H1 (cell line): ENCODE measurements around the gene MACF1. TPM values are rescaled to one million over a fixed set of nuclear protein-coding genes. Genes with fewer than 3 reads are reported as not detected.

Source experiments
- CTCF ChIA-PET: fragments of 300-600 bp; sonication (Branson Sonifier 250); formaldehyde crosslinking; loops from one replicate; lab custom pipeline; 2021; ENCODE audit not compliant: partially characterized antibody; lab: Charles Lee
- POLR2A ChIA-PET: fragments of 300-600 bp; sonication (Branson Sonifier 250); formaldehyde crosslinking; loops from one replicate; lab custom pipeline; 2021; ENCODE audit warnings: inconsistent platforms; ENCODE audit not compliant: partially characterized antibody; lab: Charles Lee
- DNase-seq, 2 experiments: peaks; one replicate each; pipeline versions ENCODE4 v3.0.0 to v3.0.0-alpha.2; 2010 to 2022; ENCODE audit warnings: low spot score in 2 of 2, low read depth in 1 of 2, mixed read lengths in 1 of 2
- FAIRE-seq: peaks from 2 replicates; lab custom pipeline; 2011; peaks lifted over from hg19 to GRCh38; lab: Jason Lieb, UNC
- H2AFZ ChIP-seq: 2 replicates; pipeline ENCODE4 v1.8.1; 2012; ENCODE audit warnings: low read length, inconsistent platforms
- H2AK5ac ChIP-seq: 2 replicates; pipeline ENCODE4 v1.6.1; 2013; ENCODE audit warnings: low read depth, low read length
- H2BK120ac ChIP-seq: replicated peaks from 2 replicates; pipeline ENCODE3; 2013; ENCODE audit warnings: low read depth, low read length, inconsistent platforms
- H2BK12ac ChIP-seq: 2 replicates; pipeline ENCODE4 v1.6.1; 2013; ENCODE audit warnings: low read depth, low read length
- H2BK15ac ChIP-seq: 2 replicates; pipeline ENCODE4 v1.6.1; 2013; ENCODE audit warnings: low read length
- H2BK20ac ChIP-seq: 2 replicates; pipeline ENCODE4 v1.6.1; 2013; ENCODE audit warnings: low read length
- H2BK5ac ChIP-seq: 2 replicates; pipeline ENCODE4 v1.6.1; 2013; ENCODE audit warnings: low read depth, low read length
- H3K14ac ChIP-seq: 2 replicates; pipeline ENCODE4 v1.6.1; 2013; ENCODE audit warnings: inconsistent platforms; ENCODE audit not compliant: insufficient read length
- H3K18ac ChIP-seq: 2 replicates; pipeline ENCODE4 v1.6.1; 2013; ENCODE audit warnings: low read length; ENCODE audit errors: extremely low read depth
- H3K23ac ChIP-seq: 2 replicates; pipeline ENCODE4 v1.6.1; 2013; ENCODE audit warnings: inconsistent platforms; ENCODE audit not compliant: insufficient read length
- H3K23me2 ChIP-seq: 2 replicates; pipeline ENCODE4 v1.6.1; 2013; ENCODE audit warnings: low read depth, low read length
- H3K27ac ChIP-seq: 2 replicates; pipeline ENCODE4 v1.6.1; 2011; ENCODE audit warnings: low read depth, low read length, inconsistent platforms
- H3K27me3 ChIP-seq, 4 experiments: replicated peaks in 1 of 4; 1 replicate in 1 of 4; 2 replicates in 3 of 4; pipeline versions ENCODE4 v1.6.1 to v1.8.1; 2011 to 2013; ENCODE audit warnings: low read length in 3 of 4, mild to moderate bottlenecking in 3 of 4, inconsistent platforms in 2 of 4, mixed read lengths in 2 of 4, moderate library complexity in 1 of 4; ENCODE audit not compliant: control insufficient read depth in 3 of 4, insufficient read depth in 3 of 4; ENCODE audit errors: extremely low read depth in 1 of 4
- H3K36me3 ChIP-seq, 4 experiments: 2 replicates each; pipeline versions ENCODE4 v1.6.1 to v1.8.1; 2011 to 2013; ENCODE audit warnings: mild to moderate bottlenecking in 4 of 4, low read length in 3 of 4, moderate library complexity in 2 of 4, control low read depth in 1 of 4, inconsistent platforms in 1 of 4; ENCODE audit not compliant: insufficient read depth in 4 of 4, control insufficient read depth in 2 of 4
- H3K4ac ChIP-seq: replicated peaks from 2 replicates; pipeline ENCODE3; 2013; ENCODE audit warnings: low read length, low read depth, mixed read lengths, inconsistent platforms; ENCODE audit not compliant: insufficient read length
- H3K4me1 ChIP-seq, 4 experiments: replicated peaks in 1 of 4; 1 replicate in 1 of 4; 2 replicates in 3 of 4; pipeline versions ENCODE4 v1.6.1 to v1.8.1; 2011 to 2013; ENCODE audit warnings: low read length in 3 of 4, inconsistent platforms in 2 of 4, mixed read lengths in 1 of 4; ENCODE audit not compliant: insufficient read depth in 4 of 4, control insufficient read depth in 3 of 4
- H3K4me2 ChIP-seq, 2 experiments: 2 replicates each; pipeline versions ENCODE4 v1.6.1 to v1.8.1; 2011 to 2013; ENCODE audit warnings: low read depth in 2 of 2, low read length in 2 of 2, control low read depth in 1 of 2, inconsistent platforms in 1 of 2, mild to moderate bottlenecking in 1 of 2; ENCODE audit not compliant: insufficient read depth in 1 of 2
- H3K4me3 ChIP-seq, 4 experiments: fragments of 200-600, 300-600 bp in 1 of 4; sonication (generic), shearing (Covaris generic), sonication (Bioruptor Twin) in 1 of 4; 2 replicates each; pipeline versions ENCODE4 v1.5.1 to v1.8.1; 2011 to 2016; ENCODE audit warnings: low read length in 4 of 4, low read depth in 3 of 4, control low read depth in 2 of 4, inconsistent platforms in 2 of 4, mild to moderate bottlenecking in 2 of 4, mixed read lengths in 1 of 4, moderate library complexity in 1 of 4; ENCODE audit not compliant: insufficient read depth in 2 of 4; ENCODE audit errors: extremely low read depth in 1 of 4
- H3K56ac ChIP-seq: replicated peaks from 2 replicates; pipeline ENCODE3; 2013; ENCODE audit warnings: low read depth, mild to moderate bottlenecking, mixed read lengths, low read length, inconsistent platforms; ENCODE audit not compliant: insufficient read length
- H3K79me1 ChIP-seq: 2 replicates; pipeline ENCODE4 v1.6.1; 2013; ENCODE audit warnings: low read depth, low read length, control low read depth
- H3K79me2 ChIP-seq, 2 experiments: 2 replicates each; pipeline versions ENCODE4 v1.6.1 to v1.8.1; 2012 to 2013; ENCODE audit warnings: low read length in 2 of 2, mild to moderate bottlenecking in 2 of 2, inconsistent platforms in 1 of 2; ENCODE audit not compliant: insufficient read depth in 2 of 2, control insufficient read depth in 1 of 2
- H3K9ac ChIP-seq, 4 experiments: replicated peaks in 1 of 4; 1 replicate in 1 of 4; 2 replicates in 3 of 4; pipeline versions ENCODE4 v1.6.1 to v1.8.1; 2011 to 2013; ENCODE audit warnings: low read depth in 3 of 4, low read length in 3 of 4, control low read depth in 2 of 4, mild to moderate bottlenecking in 2 of 4, moderate library complexity in 2 of 4, inconsistent platforms in 1 of 4; ENCODE audit errors: extremely low read depth in 1 of 4
- H3K9me3 ChIP-seq, 2 experiments: 2 replicates each; pipeline versions ENCODE4 v1.6.1 to v1.8.1; 2012 to 2013; ENCODE audit warnings: mild to moderate bottlenecking in 2 of 2, moderate library complexity in 2 of 2, control low read depth in 1 of 2, inconsistent platforms in 1 of 2, low read depth in 1 of 2, low read length in 1 of 2, mixed read lengths in 1 of 2; ENCODE audit not compliant: insufficient read depth in 2 of 2
- H4K20me1 ChIP-seq, 2 experiments: replicated peaks in 1 of 2; 2 replicates each; pipeline versions ENCODE3 to v1.8.1; 2011 to 2013; ENCODE audit warnings: inconsistent platforms in 2 of 2, low read length in 2 of 2, mild to moderate bottlenecking in 1 of 2; ENCODE audit not compliant: insufficient read depth in 2 of 2, control insufficient read depth in 1 of 2
- H4K5ac ChIP-seq: 2 replicates; pipeline ENCODE4 v1.6.1; 2013; ENCODE audit warnings: low read length, low read depth, mixed read lengths, inconsistent platforms; ENCODE audit not compliant: insufficient read length
- H4K8ac ChIP-seq: 2 replicates; pipeline ENCODE4 v1.8.0; 2013; ENCODE audit warnings: mild to moderate bottlenecking, moderate library complexity, low read length, inconsistent platforms; ENCODE audit not compliant: insufficient read depth; ENCODE audit errors: extremely low read depth
- H4K91ac ChIP-seq: replicated peaks from 2 replicates; pipeline ENCODE3; 2013; ENCODE audit warnings: low read length, mixed read lengths, inconsistent platforms; ENCODE audit not compliant: insufficient read length
- ASH2L ChIP-seq: fragments of 200-600, 300-600 bp; sonication (generic); IDR thresholded peaks from one replicate; pipeline ENCODE4 v1.7.1; 2017; ENCODE audit warnings: low read length
- BCL11A ChIP-seq, 2 experiments: IDR thresholded peaks; one replicate each; pipeline ENCODE4 v1.6.1; 2011; ENCODE audit warnings: low read depth in 2 of 2, low read length in 2 of 2, mild to moderate bottlenecking in 2 of 2
- CBX5 ChIP-seq: fragments of 300-800, 300-1000 bp; sonication (generic); IDR thresholded peaks from 2 replicates; pipeline ENCODE4 v1.7.1; 2016; ENCODE audit warnings: antibody characterized with exemption, low read length, low read depth
- CEBPB ChIP-seq: IDR thresholded peaks from 2 replicates; pipeline ENCODE4 v1.6.1; 2012; ENCODE audit warnings: low read depth, low read length
- JUN ChIP-seq: IDR thresholded peaks from 2 replicates; pipeline ENCODE4 v1.6.1; 2011; ENCODE audit warnings: low read depth, mild to moderate bottlenecking, improper control_type of control experiment, low read length
- NANOG ChIP-seq: IDR thresholded peaks from 2 replicates; pipeline ENCODE4 v1.6.1; 2011; ENCODE audit warnings: low read length, low read depth, mild to moderate bottlenecking, inconsistent platforms; ENCODE audit not compliant: insufficient read depth, poor library complexity, severe bottlenecking
- SP1 ChIP-seq: IDR thresholded peaks from 2 replicates; pipeline ENCODE4 v1.6.1; 2011; ENCODE audit warnings: low read depth, low read length
- TAF1 ChIP-seq: IDR thresholded peaks from 2 replicates; pipeline ENCODE4 v1.6.1; 2011; ENCODE audit warnings: mild to moderate bottlenecking, low read depth, low read length
- TAF7 ChIP-seq: optimal IDR thresholded peaks from 2 replicates; pipeline ENCODE3; 2011; ENCODE audit warnings: low read depth, mild to moderate bottlenecking, inconsistent platforms, low read length, moderate library complexity, borderline replicate concordance
- TBP ChIP-seq: IDR thresholded peaks from 2 replicates; pipeline ENCODE4 v1.6.1; 2011; ENCODE audit warnings: low read depth, low read length, improper control_type of control experiment
- USF2 ChIP-seq: IDR thresholded peaks from 2 replicates; pipeline ENCODE4 v1.6.1; 2011; ENCODE audit warnings: low read length, improper control_type of control experiment
- ZNF274 ChIP-seq: IDR thresholded peaks from 2 replicates; pipeline ENCODE4 v1.7.0; 2012; ENCODE audit warnings: low read length, borderline replicate concordance; ENCODE audit errors: extremely low read depth
- WGBS, 2 experiments: shearing (Covaris generic) in 1 of 2; methylation state at CpG; one replicate each; pipeline versions ENCODE4 v1.1.6 to v1.1.7; 2013 to 2015; ENCODE audit warnings: low lambda C conversion rate in 2 of 2, mixed read lengths in 2 of 2, inconsistent platforms in 1 of 2, low coverage in 1 of 2, missing lambda C conversion rate in 1 of 2; ENCODE audit not compliant: insufficient replicate concordance in 2 of 2, insufficient coverage in 1 of 2, insufficient read length in 1 of 2; ENCODE audit errors: extremely low coverage in 1 of 2, missing lambda C conversion rate in 1 of 2; 5-methylcytosine and 5-hydroxymethylcytosine counted together
- polyA plus RNA-seq, 7 experiments: library from polyadenylated mRNA; depleted of rRNA in 3 of 7; stranded (reverse) in 5 of 7; unstranded in 2 of 7; fragments of >200 nt in 5 of 7; fragments of 200-250 nt in 2 of 7; gene quantifications; 1 replicate in 5 of 7; 2 replicates in 1 of 7; 4 replicates in 1 of 7; pipeline versions ENCODE4 v1.2.1 to v1.2.3, GENCODE V29; 2011 to 2013; ENCODE audit warnings: missing spikeins in 2 of 7, mixed read lengths in 2 of 7
- total RNA-seq: library from RNA; stranded (reverse); fragmentation: NEBNext Ultra II Directional; extraction: Animal tissue kit (Norgen Biotek cat#: 25700); gene quantifications from 2 replicates; pipeline ENCODE4 v1.2.1, GENCODE V29; 2021

The MACF1 gene
- total and polyA plus RNA-seq, 2 of the 8 experiments (the other 6 are each of a cell fraction or from before 2014, with no cell fraction given) = 59.8 to 285 TPM

GRCh38 chr1:39392851-39393573 is 188.5 kb downstream of the MACF1 start:
- peaks cover 0 to 56% of the 10 kb centered on the region in 2 experiments; a peak in 2 of 4 replicates for H3K79me2 ChIP-seq
- WGBS, 2 experiments = 80% methylated on average over 4 of the region's 4 CpGs; no CpG with 5 or more reads in 1 of the 2 experiments
- no peak for TF ChIP-seq TAF7
- TF ChIP-seq BCL11A (IDR thresholded peaks at IDR 0.05; ENCODE audit: low read depth in 2 of 2, low read length in 2 of 2) = no peak
- no peak for TF ChIP-seq TAF1
- no peak for TF ChIP-seq ZNF274
- no peak for TF ChIP-seq ASH2L
- TF ChIP-seq NANOG = no peak
- no peak for TF ChIP-seq TBP
- TF ChIP-seq CEBPB = no peak
- no peak for TF ChIP-seq SP1
- TF ChIP-seq USF2 = no peak
- TF ChIP-seq CBX5 = no peak
- TF ChIP-seq JUN = no peak

More at GRCh38 chr1:39392851-39393573, 188.5 kb downstream of the MACF1 start:
- no peaks in the 10 kb centered on the region for H3K9me3 ChIP-seq
- H4K20me1 ChIP-seq = peaks cover 0 to 2% of the 10 kb centered on the region in 2 experiments
- H3K9ac ChIP-seq = no peak overlapping the region
- DNase-seq = no peak
- no peak overlapping the region for H3K18ac ChIP-seq
- no peak overlapping the region for H2AFZ ChIP-seq
- ChIA-PET CTCF (interaction anchor here (1.8 kb wide), 1 partner anchor 18 kb away, joined by 10 read pairs; no protein-coding TSS in a partner anchor), POLR2A (no interaction called here)
- H4K5ac ChIP-seq = no peak overlapping the region
- H2BK12ac ChIP-seq = no peak overlapping the region
- H3K56ac ChIP-seq = no peak overlapping the region
- no peaks in the 10 kb centered on the region; the same call in 1 of the 2 replicates for H3K23me2 ChIP-seq
- no peak overlapping the region for H2BK20ac ChIP-seq
- no peak overlapping the region for H4K8ac ChIP-seq
- no peak overlapping the region for H3K4me3 ChIP-seq
- H3K79me1 ChIP-seq = peaks cover 7% of the 10 kb centered on the region; the same call in 1 of the 2 replicates
- no peak overlapping the region for H3K23ac ChIP-seq
- no peak overlapping the region for H2BK5ac ChIP-seq
- peaks cover 3 to 14% (median 8%) of the 10 kb centered on the region in 4 experiments; a peak in 5 of 7 replicates for H3K4me1 ChIP-seq
- no peaks in the 10 kb centered on the region for H3K27me3 ChIP-seq
- no peak overlapping the region for H2AK5ac ChIP-seq
- H3K36me3 ChIP-seq = peaks cover 6 to 19% (median 14%) of the 10 kb centered on the region in 4 experiments
- H4K91ac ChIP-seq = no peak overlapping the region
- H3K14ac ChIP-seq = no peak overlapping the region
- H3K4me2 ChIP-seq = no peak overlapping the region; a peak in 1 of 4 replicates
- no peak overlapping the region for H2BK120ac ChIP-seq
- H3K4ac ChIP-seq = no peak overlapping the region
- FAIRE-seq = no peak
- no peak overlapping the region for H3K27ac ChIP-seq
- H2BK15ac ChIP-seq = no peak overlapping the region
